ENCODE data around the gene CEACAM20. TPM values are rescaled to one million over a fixed set of nuclear protein-coding genes. Genes with fewer than 3 reads are reported as not detected.

CEACAM20 gene
- total RNA-seq, 1 donor from 2014 or later: not detected

- peaks cover 6% of the 10 kb centered on the region for H3K36me3 Mint-ChIP-seq (ENCODE audit: low read depth, unreplicated experiment)
- DNase-seq (ENCODE audit: low spot score): no peak
- peaks cover 2% of the 10 kb centered on the region for H3K27me3 Mint-ChIP-seq (ENCODE audit: unreplicated experiment)
- H3K4me1 Mint-ChIP-seq (ENCODE audit: unreplicated experiment): no peaks in the 10 kb centered on the region
- no peak overlapping the region for H3K4me3 Mint-ChIP-seq (ENCODE audit: unreplicated experiment)
- H3K9me3 Mint-ChIP-seq (ENCODE audit: unreplicated experiment): no peaks in the 10 kb centered on the region
- H3K27ac Mint-ChIP-seq (ENCODE audit: unreplicated experiment): no peak overlapping the region
- no peak for TF ChIP-seq CTCF (IDR thresholded peaks at IDR 0.05; ENCODE audit: unreplicated experiment)
These were observed 28.5 kb upstream of the CEACAM20 start for GRCh38 chr19:44557933-44558332.

GRCh38 chr19:44554641-44555246 is 25.3 kb upstream of the CEACAM20 start:
- H3K27ac Mint-ChIP-seq (ENCODE audit: unreplicated experiment): no peak overlapping the region
- peaks cover 2% of the 10 kb centered on the region for H3K27me3 Mint-ChIP-seq (ENCODE audit: unreplicated experiment)
- H3K4me3 Mint-ChIP-seq (ENCODE audit: unreplicated experiment): no peak overlapping the region
- peaks cover 6% of the 10 kb centered on the region for H3K36me3 Mint-ChIP-seq (ENCODE audit: low read depth, unreplicated experiment)
- no peak for TF ChIP-seq CTCF (IDR thresholded peaks at IDR 0.05; ENCODE audit: unreplicated experiment)
- DNase-seq (ENCODE audit: low spot score): no peak
- no peaks in the 10 kb centered on the region for H3K4me1 Mint-ChIP-seq (ENCODE audit: unreplicated experiment)
- H3K9me3 Mint-ChIP-seq (ENCODE audit: unreplicated experiment): no peaks in the 10 kb centered on the region

- no peaks in the 10 kb centered on the region for H3K4me1 Mint-ChIP-seq (ENCODE audit: unreplicated experiment)
- H3K4me3 Mint-ChIP-seq (ENCODE audit: unreplicated experiment): no peak overlapping the region
- peaks cover 4% of the 10 kb centered on the region for H3K9me3 Mint-ChIP-seq (ENCODE audit: unreplicated experiment)
- DNase-seq (ENCODE audit: low spot score): no peak
- H3K36me3 Mint-ChIP-seq (ENCODE audit: low read depth, unreplicated experiment): peaks cover 11% of the 10 kb centered on the region
- no peak overlapping the region for H3K27ac Mint-ChIP-seq (ENCODE audit: unreplicated experiment)
- no peak for TF ChIP-seq CTCF (IDR thresholded peaks at IDR 0.05; ENCODE audit: unreplicated experiment)
- H3K27me3 Mint-ChIP-seq (ENCODE audit: unreplicated experiment): peaks cover 5% of the 10 kb centered on the region
These were observed 24.1 kb upstream of the CEACAM20 start for GRCh38 chr19:44553478-44554171.

GRCh38 chr19:44552324-44552723 is 22.8 kb upstream of the CEACAM20 start:
- DNase-seq (ENCODE audit: low spot score): peak; percentile 56

More at GRCh38 chr19:44552324-44552723, 22.8 kb upstream of the CEACAM20 start:
- H3K36me3 Mint-ChIP-seq (ENCODE audit: low read depth, unreplicated experiment): peaks cover 11% of the 10 kb centered on the region
- H3K4me3 Mint-ChIP-seq (ENCODE audit: unreplicated experiment): no peak overlapping the region
- H3K4me1 Mint-ChIP-seq (ENCODE audit: unreplicated experiment): no peaks in the 10 kb centered on the region
- peak; percentile 56 for TF ChIP-seq CTCF (IDR thresholded peaks at IDR 0.05; ENCODE audit: unreplicated experiment)
- peaks cover 5% of the 10 kb centered on the region for H3K27me3 Mint-ChIP-seq (ENCODE audit: unreplicated experiment)
- peaks cover 4% of the 10 kb centered on the region for H3K9me3 Mint-ChIP-seq (ENCODE audit: unreplicated experiment)
- no peak overlapping the region for H3K27ac Mint-ChIP-seq (ENCODE audit: unreplicated experiment)
